Esophagus (tissue), 2 donors: ENCODE results near the gene CDH18. TPM values are rescaled to one million over a fixed set of nuclear protein-coding genes. Genes with fewer than 3 reads are reported as not detected.

ENCODE experiments used
- H3K27ac ChIP-seq, 2 donors: one replicate each; pipeline ENCODE4 v1.5.1; 2013; ENCODE audit warnings: low read depth in 2 of 2, mild to moderate bottlenecking in 2 of 2, inconsistent platforms in 1 of 2, low read length in 1 of 2, moderate library complexity in 1 of 2
- H3K27me3 ChIP-seq, 2 donors: one replicate each; pipeline ENCODE4 v1.6.1; 2013; ENCODE audit warnings: low read length in 2 of 2, control low read depth in 1 of 2, mild to moderate bottlenecking in 1 of 2; ENCODE audit not compliant: insufficient read depth in 2 of 2, control insufficient read depth in 1 of 2
- H3K36me3 ChIP-seq, 2 donors: one replicate each; pipeline ENCODE4 v1.6.1; 2013; ENCODE audit warnings: low read length in 1 of 2; ENCODE audit not compliant: control insufficient read depth in 2 of 2, insufficient read depth in 2 of 2
- H3K4me1 ChIP-seq, 2 donors: one replicate each; pipeline ENCODE4 v1.6.1; 2013; ENCODE audit warnings: low read length in 1 of 2; ENCODE audit not compliant: control insufficient read depth in 2 of 2, insufficient read depth in 2 of 2
- H3K4me3 ChIP-seq, 2 donors: one replicate each; pipeline ENCODE4 v1.5.1; 2013; ENCODE audit warnings: low read length in 2 of 2, mild to moderate bottlenecking in 2 of 2, low read depth in 1 of 2, moderate library complexity in 1 of 2
- H3K9me3 ChIP-seq, 2 donors: one replicate each; pipeline ENCODE4 v1.6.1; 2013; ENCODE audit warnings: mild to moderate bottlenecking in 2 of 2, low read depth in 1 of 2, low read length in 1 of 2, moderate library complexity in 1 of 2; ENCODE audit not compliant: control insufficient read depth in 2 of 2, insufficient read depth in 1 of 2
- WGBS, 2 donors: extraction: QIAGEN DNeasy Blood & Tissue Kit; methylation state at CpG; one replicate each; pipeline ENCODE4 v1.1.7; 2013; 5-methylcytosine and 5-hydroxymethylcytosine counted together
- polyA plus RNA-seq, 2 donors: library from polyadenylated mRNA; stranded (reverse); fragments of 200-250 nt; gene quantifications; one replicate each; pipeline ENCODE4 v1.2.3, GENCODE V29; 2013
- donor health status: healthy with polysubstance abuse.
- donor health status: Bipolar disorder and iron deficiency.

Gene CDH18
- polyA plus RNA-seq, 2 donors = not detected

GRCh38 chr5:19880458-19880857 is 107.5 kb downstream of the CDH18 start:
- Histone ChIP-seq H3K27me3 (no peaks in the 10 kb centered on the region), H3K4me3 (no peak overlapping the region), H3K27ac (no peak overlapping the region), H3K4me1 (no peaks in the 10 kb centered on the region), H3K9me3 (no peaks in the 10 kb centered on the region), H3K36me3 (no peaks in the 10 kb centered on the region)

GRCh38 chr5:19874811-19875210 is 113.2 kb downstream of the CDH18 start:
- WGBS, 2 donors = 94 to 96% methylated on average over 1 of the region's 1 CpG
- no peak overlapping the region for H3K4me3 ChIP-seq
- H3K27ac ChIP-seq = no peak overlapping the region
- no peaks in the 10 kb centered on the region for H3K9me3 ChIP-seq
- no peaks in the 10 kb centered on the region for H3K4me1 ChIP-seq
- no peaks in the 10 kb centered on the region for H3K36me3 ChIP-seq
- no peaks in the 10 kb centered on the region for H3K27me3 ChIP-seq

GRCh38 chr5:19866090-19866450 is 121.9 kb downstream of the CDH18 start:
- Histone ChIP-seq H3K36me3 (no peaks in the 10 kb centered on the region), H3K27ac (no peak overlapping the region), H3K27me3 (no peaks in the 10 kb centered on the region), H3K9me3 (no peaks in the 10 kb centered on the region), H3K4me1 (no peaks in the 10 kb centered on the region), H3K4me3 (no peak overlapping the region)
- 46 to 70% methylated on average over 2 of the region's 2 CpGs for WGBS, 2 donors

- H3K27me3 ChIP-seq = no peaks in the 10 kb centered on the region
- H3K4me1 ChIP-seq = no peaks in the 10 kb centered on the region
- H3K9me3 ChIP-seq = no peaks in the 10 kb centered on the region
- H3K27ac ChIP-seq = no peak overlapping the region
- H3K4me3 ChIP-seq = no peak overlapping the region
- WGBS, 2 donors = 64 to 76% methylated on average over 6 of the region's 6 CpGs
- H3K36me3 ChIP-seq = no peaks in the 10 kb centered on the region
Measured at GRCh38 chr5:19865336-19866089, 122.5 kb downstream of the CDH18 start.

GRCh38 chr5:19862711-19863110 is 125.3 kb downstream of the CDH18 start:
- Histone ChIP-seq H3K27me3 (no peaks in the 10 kb centered on the region), H3K36me3 (no peaks in the 10 kb centered on the region), H3K4me3 (no peak overlapping the region), H3K4me1 (no peaks in the 10 kb centered on the region), H3K27ac (no peak overlapping the region), H3K9me3 (no peaks in the 10 kb centered on the region)
- WGBS, 2 donors = 57 to 73% methylated on average over 3 of the region's 3 CpGs

- no peaks in the 10 kb centered on the region for H3K36me3 ChIP-seq
- no peaks in the 10 kb centered on the region for H3K9me3 ChIP-seq
- WGBS, 2 donors = 79 to 83% methylated on average over 3 of the region's 3 CpGs
- no peaks in the 10 kb centered on the region for H3K27me3 ChIP-seq
- no peak overlapping the region for H3K27ac ChIP-seq
- no peak overlapping the region for H3K4me3 ChIP-seq
- no peaks in the 10 kb centered on the region for H3K4me1 ChIP-seq
Measured at GRCh38 chr5:19859020-19859419, 129.0 kb downstream of the CDH18 start.

GRCh38 chr5:19855931-19856330 is 132.1 kb downstream of the CDH18 start:
- Histone ChIP-seq H3K36me3 (no peaks in the 10 kb centered on the region), H3K4me1 (no peaks in the 10 kb centered on the region)

GRCh38 chr5:19855453-19855852 is 132.5 kb downstream of the CDH18 start:
- Histone ChIP-seq H3K9me3 (no peaks in the 10 kb centered on the region), H3K4me1 (no peaks in the 10 kb centered on the region), H3K27ac (no peak overlapping the region), H3K36me3 (no peaks in the 10 kb centered on the region), H3K27me3 (no peaks in the 10 kb centered on the region), H3K4me3 (no peak overlapping the region)

More at GRCh38 chr5:19855931-19856330, 132.1 kb downstream of the CDH18 start:
- WGBS, 2 donors = 49 to 60% methylated on average over 3 of the region's 3 CpGs
- no peaks in the 10 kb centered on the region for H3K27me3 ChIP-seq
- H3K9me3 ChIP-seq = no peaks in the 10 kb centered on the region
- no peak overlapping the region for H3K27ac ChIP-seq
- H3K4me3 ChIP-seq = no peak overlapping the region

GRCh38 chr5:19855031-19855430 is 133.0 kb downstream of the CDH18 start:
- Histone ChIP-seq H3K9me3 (no peaks in the 10 kb centered on the region), H3K27me3 (no peaks in the 10 kb centered on the region), H3K4me1 (no peaks in the 10 kb centered on the region), H3K36me3 (no peaks in the 10 kb centered on the region), H3K4me3 (no peak overlapping the region), H3K27ac (no peak overlapping the region)
- WGBS, 2 donors = 86 to 91% methylated on average over 4 of the region's 4 CpGs

GRCh38 chr5:19853616-19854240 is 134.3 kb downstream of the CDH18 start:
- no peaks in the 10 kb centered on the region for H3K9me3 ChIP-seq
- H3K36me3 ChIP-seq = no peaks in the 10 kb centered on the region
- H3K4me3 ChIP-seq = no peak overlapping the region
- 56 to 67% methylated on average over 4 of the region's 4 CpGs for WGBS, 2 donors
- no peak overlapping the region for H3K27ac ChIP-seq
- no peaks in the 10 kb centered on the region for H3K27me3 ChIP-seq
- no peaks in the 10 kb centered on the region for H3K4me1 ChIP-seq
